Stomach smooth muscle (tissue), 2 donors: Measurements from ENCODE around the gene SUSD6.

Experiments used
- H3K27ac ChIP-seq: one replicate; pipeline ENCODE4 v1.7.0; 2013; ENCODE audit warnings: mild to moderate bottlenecking, low read length, inconsistent platforms
- H3K27me3 ChIP-seq, 2 donors: one replicate each; pipeline ENCODE4 v1.7.0; 2013; ENCODE audit warnings: low read length in 2 of 2; ENCODE audit not compliant: insufficient read depth in 2 of 2, control insufficient read depth in 1 of 2
- H3K36me3 ChIP-seq, 2 donors: one replicate each; pipeline ENCODE4 v1.7.0; 2013; ENCODE audit warnings: low read length in 2 of 2; ENCODE audit not compliant: control insufficient read depth in 2 of 2, insufficient read depth in 2 of 2
- H3K4me1 ChIP-seq: one replicate; pipeline ENCODE4 v1.7.0; 2013; ENCODE audit warnings: low read length; ENCODE audit not compliant: control insufficient read depth, insufficient read depth
- H3K4me3 ChIP-seq, 2 donors: one replicate each; pipeline ENCODE4 v1.7.0; 2013; ENCODE audit warnings: low read length in 2 of 2
- H3K9ac ChIP-seq, 2 donors: one replicate each; pipeline ENCODE4 v1.7.0; 2013; ENCODE audit warnings: low read length in 2 of 2, mild to moderate bottlenecking in 1 of 2
- H3K9me3 ChIP-seq, 2 donors: one replicate each; pipeline ENCODE4 v1.7.0; 2013; ENCODE audit warnings: low read length in 2 of 2; ENCODE audit not compliant: control insufficient read depth in 2 of 2
- donor health status: healthy.
- donor health status: Pancreatic carcinoma.

The SUSD6 gene

GRCh38 chr14:69749956-69750355 lies 138.6 kb downstream of the SUSD6 start:
- H3K9ac ChIP-seq = no peak overlapping the region
- no peak overlapping the region for H3K4me3 ChIP-seq
- H3K9me3 ChIP-seq = no peaks in the 10 kb centered on the region
- H3K27ac ChIP-seq = no peak overlapping the region
- no peaks in the 10 kb centered on the region for H3K27me3 ChIP-seq
- no peaks in the 10 kb centered on the region for H3K4me1 ChIP-seq
- H3K36me3 ChIP-seq = no peaks in the 10 kb centered on the region

GRCh38 chr14:69750495-69750894 lies 139.1 kb downstream of the SUSD6 start:
- Histone ChIP-seq H3K9ac (no peak overlapping the region), H3K36me3 (no peaks in the 10 kb centered on the region), H3K27me3 (no peaks in the 10 kb centered on the region), H3K4me3 (no peak overlapping the region), H3K27ac (no peak overlapping the region), H3K4me1 (no peaks in the 10 kb centered on the region), H3K9me3 (no peaks in the 10 kb centered on the region)

- Histone ChIP-seq H3K9ac (no peak overlapping the region), H3K9me3 (no peaks in the 10 kb centered on the region), H3K36me3 (no peaks in the 10 kb centered on the region), H3K4me1 (no peaks in the 10 kb centered on the region), H3K27ac (no peak overlapping the region), H3K4me3 (no peak overlapping the region), H3K27me3 (peaks cover 0 to 2% of the 10 kb centered on the region in 2 donors)
Measured at GRCh38 chr14:69752773-69753172, 141.4 kb downstream of the SUSD6 start.

GRCh38 chr14:69753860-69754259 lies 142.5 kb downstream of the SUSD6 start:
- H3K9me3 ChIP-seq = no peaks in the 10 kb centered on the region
- H3K4me1 ChIP-seq = no peaks in the 10 kb centered on the region
- no peaks in the 10 kb centered on the region for H3K36me3 ChIP-seq
- no peak overlapping the region for H3K4me3 ChIP-seq
- H3K27ac ChIP-seq = no peak overlapping the region
- H3K27me3 ChIP-seq = peaks cover 0 to 3% of the 10 kb centered on the region in 2 donors
- H3K9ac ChIP-seq = no peak overlapping the region

DNA sequence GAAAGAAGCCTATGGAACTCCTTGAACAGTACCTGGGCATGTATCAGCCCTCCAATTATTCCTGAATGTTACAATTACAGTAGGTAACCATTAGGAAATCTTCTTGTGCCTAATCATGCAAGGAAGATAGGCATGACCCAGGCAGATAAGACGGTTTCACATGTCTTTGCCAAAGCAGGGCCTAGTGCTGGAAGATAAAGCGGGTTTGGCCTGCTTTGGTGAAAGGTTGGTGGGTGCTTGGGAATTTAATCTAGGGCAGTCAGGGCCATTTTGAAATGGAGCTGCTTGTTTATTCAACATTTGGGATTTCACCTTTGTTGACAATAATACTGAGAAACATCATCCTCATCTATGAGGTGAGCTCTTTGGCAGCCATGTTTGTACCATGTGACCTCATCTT lies 143.1 kb downstream of the SUSD6 start:
- Histone ChIP-seq H3K9me3 (no peaks in the 10 kb centered on the region), H3K4me1 (no peaks in the 10 kb centered on the region), H3K27ac (no peak overlapping the region), H3K9ac (no peak overlapping the region), H3K36me3 (no peaks in the 10 kb centered on the region), H3K27me3 (peaks cover 0 to 6% of the 10 kb centered on the region in 2 donors), H3K4me3 (no peak overlapping the region)

DNA sequence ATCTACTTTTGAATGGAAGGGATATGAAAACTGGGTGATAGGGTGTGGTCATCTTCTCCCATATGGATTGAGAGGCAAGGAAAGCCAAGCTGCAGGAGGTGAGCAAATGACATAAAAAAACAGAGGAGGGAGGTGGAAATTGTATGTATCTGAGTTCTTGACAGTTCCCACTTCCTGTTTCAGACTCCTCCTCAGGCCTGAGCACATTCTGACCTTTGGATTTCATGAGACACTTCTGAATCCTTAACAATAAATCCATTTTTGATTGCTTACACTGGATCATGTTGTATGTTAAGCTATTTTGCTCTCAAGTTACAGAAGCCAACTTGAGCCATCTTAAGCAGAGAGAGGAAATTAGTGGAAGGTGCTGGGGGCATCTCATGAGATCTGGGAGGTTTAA lies 143.9 kb downstream of the SUSD6 start:
- Histone ChIP-seq H3K27ac (no peak overlapping the region), H3K27me3 (peaks cover 0 to 6% of the 10 kb centered on the region in 2 donors), H3K9ac (no peak overlapping the region), H3K9me3 (no peaks in the 10 kb centered on the region), H3K36me3 (no peaks in the 10 kb centered on the region), H3K4me3 (no peak overlapping the region), H3K4me1 (no peaks in the 10 kb centered on the region)

DNA sequence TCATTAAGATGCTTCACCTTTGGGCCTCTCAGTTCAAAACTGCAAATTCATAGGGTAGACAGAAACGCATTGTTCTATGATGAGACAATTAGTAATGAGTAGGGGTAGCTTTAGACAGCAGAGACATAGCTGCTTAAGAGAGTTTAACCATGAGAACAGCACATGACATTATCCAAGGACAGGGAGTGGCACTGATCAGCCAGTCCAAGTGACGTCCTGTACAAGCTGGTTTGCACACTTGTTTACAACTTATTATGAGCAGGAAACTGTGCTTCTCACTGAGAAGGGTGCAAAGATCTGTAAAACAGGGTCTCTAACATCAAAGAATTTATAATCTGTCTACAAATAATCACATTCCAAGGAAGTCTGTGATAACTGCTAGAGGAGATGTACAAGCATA lies 144.4 kb downstream of the SUSD6 start:
- H3K9me3 ChIP-seq = no peaks in the 10 kb centered on the region
- no peak overlapping the region for H3K9ac ChIP-seq
- H3K4me3 ChIP-seq = no peak overlapping the region
- H3K27ac ChIP-seq = no peak overlapping the region
- no peaks in the 10 kb centered on the region for H3K36me3 ChIP-seq
- H3K27me3 ChIP-seq = peaks cover 0 to 6% of the 10 kb centered on the region in 2 donors
- H3K4me1 ChIP-seq = no peaks in the 10 kb centered on the region

DNA sequence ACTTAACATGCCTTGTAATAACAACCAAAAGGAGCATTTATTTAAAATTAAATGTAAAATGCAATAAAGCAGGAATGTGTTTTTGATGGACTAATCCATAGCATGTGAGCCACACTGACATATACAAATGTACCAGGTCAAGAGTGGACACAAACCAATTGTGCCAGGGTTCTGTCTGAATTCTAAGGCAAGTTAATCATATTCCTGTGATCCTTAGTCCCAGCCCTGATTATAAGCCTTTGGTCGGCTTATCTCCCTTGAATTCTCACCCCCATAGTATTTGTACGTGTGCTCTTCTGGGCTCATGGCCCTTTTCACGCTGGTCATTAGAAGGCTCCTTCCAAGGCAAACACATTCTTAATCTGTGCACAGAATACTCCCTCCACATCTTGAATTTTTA lies 144.9 kb downstream of the SUSD6 start:
- peaks cover 0 to 6% of the 10 kb centered on the region in 2 donors for H3K27me3 ChIP-seq
- no peaks in the 10 kb centered on the region for H3K4me1 ChIP-seq
- H3K9me3 ChIP-seq = no peaks in the 10 kb centered on the region
- H3K4me3 ChIP-seq = no peak overlapping the region
- no peaks in the 10 kb centered on the region for H3K36me3 ChIP-seq
- no peak overlapping the region for H3K9ac ChIP-seq
- H3K27ac ChIP-seq = no peak overlapping the region

- Histone ChIP-seq H3K4me3 (no peak overlapping the region), H3K4me1 (no peaks in the 10 kb centered on the region), H3K27ac (no peak overlapping the region), H3K9ac (no peak overlapping the region), H3K9me3 (no peaks in the 10 kb centered on the region), H3K27me3 (peaks cover 0 to 4% of the 10 kb centered on the region in 2 donors), H3K36me3 (no peaks in the 10 kb centered on the region)
Measured at GRCh38 chr14:69760810-69761209, 149.4 kb downstream of the SUSD6 start.

- Histone ChIP-seq H3K4me3 (no peak overlapping the region), H3K27ac (no peak overlapping the region), H3K4me1 (peaks cover 16% of the 10 kb centered on the region), H3K9ac (no peak overlapping the region), H3K27me3 (peaks cover 0 to 2% of the 10 kb centered on the region in 2 donors), H3K9me3 (no peaks in the 10 kb centered on the region), H3K36me3 (peaks cover 7 to 12% of the 10 kb centered on the region in 2 donors)
Measured at GRCh38 chr14:69763761-69764510, 152.5 kb downstream of the SUSD6 start.
